Coronary artery (tissue), 2 donors: ENCODE measurements around the gene IGFBP2.

Experiments used
- DNase-seq: peaks from one replicate; pipeline ENCODE4 v3.0.0-alpha.2; 2017; ENCODE audit warnings: low spot score
- H3K27ac ChIP-seq, 2 donors: fragments of 200-600 bp; sonication (generic); one replicate each; pipeline ENCODE4 v1.5.1; 2016 to 2019
- H3K4me3 ChIP-seq: fragments of 200-600 bp; sonication (generic); 2 replicates; pipeline ENCODE4 v1.5.1; 2016; ENCODE audit warnings: mild to moderate bottlenecking, moderate library complexity
- CTCF ChIP-seq: fragments of 200-600 bp; sonication (generic); IDR thresholded peaks from one replicate; pipeline ENCODE4 v1.5.1; 2019; ENCODE audit warnings: antibody characterized with exemption

IGFBP2 gene

GRCh38 chr2:216615298-216616082 lies 17.7 kb upstream of the IGFBP2 start:
- TF ChIP-seq CTCF, result no peak
- no peak for DNase-seq
- H3K27ac ChIP-seq, result no peak overlapping the region
- no peak overlapping the region for H3K4me3 ChIP-seq

- no peak for DNase-seq
- no peak for TF ChIP-seq CTCF
- Histone ChIP-seq H3K27ac (no peak overlapping the region), H3K4me3 (no peak overlapping the region)
Observed at GRCh38 chr2:216616083-216616678, 17.0 kb upstream of the IGFBP2 start.

- no peak for TF ChIP-seq CTCF
- Histone ChIP-seq H3K27ac (no peak overlapping the region), H3K4me3 (no peak overlapping the region)
- DNase-seq, result no peak
Observed at GRCh38 chr2:216617159-216617815, 15.9 kb upstream of the IGFBP2 start.

GRCh38 chr2:216618785-216619184 lies 14.4 kb upstream of the IGFBP2 start:
- no peak for DNase-seq
- no peak overlapping the region for H3K4me3 ChIP-seq
- no peak for TF ChIP-seq CTCF
- H3K27ac ChIP-seq, result no peak overlapping the region

- no peak overlapping the region for H3K4me3 ChIP-seq
- no peak for DNase-seq
- peak overlapping the region in 1 of 2 donors; percentile 25 for H3K27ac ChIP-seq
- no peak for TF ChIP-seq CTCF
Observed at GRCh38 chr2:216619411-216620393, 13.5 kb upstream of the IGFBP2 start.

GRCh38 chr2:216620786-216621185 lies 12.4 kb upstream of the IGFBP2 start:
- DNase-seq, result no peak
- Histone ChIP-seq H3K27ac (peak overlapping the region; percentile 15 to 83), H3K4me3 (no peak overlapping the region)
- TF ChIP-seq CTCF, result no peak
